H9 (cell line): ENCODE data around the gene SYNPO. TPM values are rescaled to one million over a fixed set of nuclear protein-coding genes. Genes with fewer than 3 reads are reported as not detected.

ENCODE experiments used
- DNase-seq: peaks from one replicate; pipeline ENCODE4 v3.0.0-alpha.2; 2017
- H2AFZ ChIP-seq: one replicate; pipeline ENCODE4 v1.6.1; 2013; ENCODE audit warnings: mild to moderate bottlenecking, low read length, control low read depth, moderate library complexity
- H2AK5ac ChIP-seq: 2 replicates; pipeline ENCODE4 v1.6.1; 2013; ENCODE audit warnings: low read length, control low read depth, mixed read lengths; ENCODE audit not compliant: insufficient read length
- H2BK120ac ChIP-seq: one replicate; pipeline ENCODE4 v1.6.1; 2013; ENCODE audit warnings: low read depth, mild to moderate bottlenecking, low read length, control low read depth, inconsistent platforms; ENCODE audit not compliant: poor library complexity, severe bottlenecking
- H2BK12ac ChIP-seq: 2 replicates; pipeline ENCODE4 v1.6.1; 2013; ENCODE audit warnings: low read length, control low read depth, mixed read lengths, low read depth; ENCODE audit not compliant: insufficient read length
- H2BK15ac ChIP-seq: 2 replicates; pipeline ENCODE4 v1.6.1; 2013; ENCODE audit warnings: low read depth, low read length, control low read depth
- H2BK20ac ChIP-seq: one replicate; pipeline ENCODE4 v1.6.1; 2013; ENCODE audit warnings: low read depth, mild to moderate bottlenecking, low read length, control low read depth, inconsistent platforms; ENCODE audit not compliant: poor library complexity, severe bottlenecking
- H2BK5ac ChIP-seq: 2 replicates; pipeline ENCODE4 v1.6.1; 2013; ENCODE audit warnings: low read length, control low read depth, mixed read lengths; ENCODE audit not compliant: insufficient read length
- H3K14ac ChIP-seq: 2 replicates; pipeline ENCODE4 v1.6.1; 2013; ENCODE audit warnings: low read length, control low read depth; ENCODE audit not compliant: insufficient read depth
- H3K18ac ChIP-seq: 2 replicates; pipeline ENCODE4 v1.6.1; 2013; ENCODE audit warnings: low read depth, mild to moderate bottlenecking, mixed read lengths, low read length, control low read depth; ENCODE audit not compliant: insufficient read length
- H3K23ac ChIP-seq: 2 replicates; pipeline ENCODE4 v1.6.1; 2013; ENCODE audit warnings: low read length, control low read depth, mixed read lengths, low read depth; ENCODE audit not compliant: insufficient read length
- H3K23me2 ChIP-seq: 2 replicates; pipeline ENCODE4 v1.6.1; 2013; ENCODE audit warnings: low read depth, mild to moderate bottlenecking, mixed read lengths, low read length, control low read depth; ENCODE audit not compliant: insufficient read length, poor library complexity, severe bottlenecking
- H3K27ac ChIP-seq: 2 replicates; pipeline ENCODE4 v1.5.1; 2013; ENCODE audit warnings: low read length, control low read depth, mixed read lengths, low read depth; ENCODE audit not compliant: insufficient read length
- H3K27me3 ChIP-seq: 2 replicates; pipeline ENCODE4 v1.6.1; 2013; ENCODE audit warnings: low read length, control low read depth, inconsistent platforms; ENCODE audit not compliant: insufficient read depth
- H3K4ac ChIP-seq: 2 replicates; pipeline ENCODE4 v1.6.1; 2013; ENCODE audit warnings: low read depth, mild to moderate bottlenecking, control low read depth, inconsistent platforms, low read length, moderate library complexity
- H3K4me1 ChIP-seq: 2 replicates; pipeline ENCODE4 v1.6.1; 2013; ENCODE audit warnings: low read length, control low read depth, inconsistent platforms; ENCODE audit not compliant: insufficient read depth
- H3K4me2 ChIP-seq: 2 replicates; pipeline ENCODE4 v1.6.1; 2013; ENCODE audit warnings: low read length, control low read depth, mixed read lengths; ENCODE audit not compliant: insufficient read length, insufficient read depth
- H3K56ac ChIP-seq: 2 replicates; pipeline ENCODE4 v1.6.1; 2013; ENCODE audit warnings: low read depth, mild to moderate bottlenecking, mixed read lengths, low read length, control low read depth; ENCODE audit not compliant: insufficient read length
- H3K79me1 ChIP-seq: 2 replicates; pipeline ENCODE4 v1.6.1; 2013; ENCODE audit warnings: low read depth, mild to moderate bottlenecking, moderate library complexity, low read length, control low read depth, inconsistent platforms; ENCODE audit not compliant: insufficient read depth, poor library complexity, severe bottlenecking
- H3K79me2 ChIP-seq: 2 replicates; pipeline ENCODE4 v1.6.1; 2013; ENCODE audit warnings: low read length, control low read depth, inconsistent platforms; ENCODE audit not compliant: insufficient read depth
- H3K9ac ChIP-seq: 2 replicates; pipeline ENCODE4 v1.6.1; 2013; ENCODE audit warnings: low read length, control low read depth, mixed read lengths; ENCODE audit not compliant: insufficient read length; ENCODE audit errors: extremely low read depth
- H3K9me3 ChIP-seq: one replicate; pipeline ENCODE4 v1.6.1; 2013; ENCODE audit warnings: low read depth, low read length, inconsistent platforms; ENCODE audit not compliant: control insufficient read depth
- H3T11ph ChIP-seq: one replicate; pipeline ENCODE4 v1.6.1; 2013; ENCODE audit warnings: mild to moderate bottlenecking, low read length, control low read depth, inconsistent platforms
- H4K20me1 ChIP-seq: one replicate; pipeline ENCODE4 v1.6.1; 2013; ENCODE audit not compliant: control insufficient read depth, insufficient read length, insufficient read depth
- H4K5ac ChIP-seq: 2 replicates; pipeline ENCODE4 v1.6.1; 2013; ENCODE audit warnings: low read depth, mild to moderate bottlenecking, mixed read lengths, low read length, control low read depth; ENCODE audit not compliant: insufficient read length
- H4K8ac ChIP-seq: replicated peaks from 2 replicates; pipeline ENCODE4 v1.6.1; 2013; ENCODE audit warnings: low read length, control low read depth, mixed read lengths, low read depth; ENCODE audit not compliant: insufficient read length
- H4K91ac ChIP-seq: 2 replicates; pipeline ENCODE4 v1.6.1; 2013; ENCODE audit warnings: low read depth, mild to moderate bottlenecking, moderate library complexity, mixed read lengths, low read length, control low read depth; ENCODE audit not compliant: insufficient read length
- H3K27ac Mint-ChIP-seq, 3 experiments: 2 replicates in 2 of 3; 3 replicates in 1 of 3; pipeline ENCODE4 v1.8.0; 2020 to 2021; ENCODE audit warnings: mixed read lengths in 3 of 3, mild to moderate bottlenecking in 1 of 3, moderate library complexity in 1 of 3
- H3K27me3 Mint-ChIP-seq: 2 replicates; pipeline ENCODE4 v1.8.0; 2021; ENCODE audit warnings: low read depth, mild to moderate bottlenecking, moderate library complexity, mixed read lengths
- H3K36me3 Mint-ChIP-seq, 3 experiments: 2 replicates in 2 of 3; 3 replicates in 1 of 3; pipeline ENCODE4 v1.8.0; 2020 to 2021; ENCODE audit warnings: low read depth in 3 of 3, mixed read lengths in 3 of 3; ENCODE audit not compliant: insufficient read depth in 1 of 3
- H3K4me1 Mint-ChIP-seq, 2 experiments: 2 replicates each; pipeline ENCODE4 v1.8.0; 2020; ENCODE audit warnings: mixed read lengths in 2 of 2
- H3K4me3 Mint-ChIP-seq, 2 experiments: 2 replicates in 1 of 2; 3 replicates in 1 of 2; pipeline ENCODE4 v1.8.0; 2020 to 2021; ENCODE audit warnings: mild to moderate bottlenecking in 2 of 2, mixed read lengths in 2 of 2, moderate library complexity in 1 of 2
- H3K9me3 Mint-ChIP-seq, 2 experiments: 2 replicates in 1 of 2; 3 replicates in 1 of 2; pipeline ENCODE4 v1.8.0; 2020; ENCODE audit warnings: mild to moderate bottlenecking in 2 of 2, mixed read lengths in 2 of 2, moderate library complexity in 1 of 2
- CTCF ChIP-seq: fragments of 200-600 bp; sonication (generic); conservative IDR thresholded peaks from 3 replicates; pipeline ENCODE4 v1.8.0; 2021; ENCODE audit warnings: antibody characterized with exemption, mild to moderate bottlenecking
- WGBS: extraction: QIAGEN DNeasy Blood & Tissue Kit; methylation state at CpG from one replicate; pipeline ENCODE4 v1.1.7; 2013; ENCODE audit warnings: missing lambda C conversion rate, low lambda C conversion rate, mixed read lengths; ENCODE audit not compliant: insufficient read length; ENCODE audit errors: extremely low coverage; 5-methylcytosine and 5-hydroxymethylcytosine counted together
- total RNA-seq: library from RNA; stranded (reverse); gene quantifications from 2 replicates; pipeline ENCODE4 v1.2.1, GENCODE V29; 2021

Gene SYNPO
- total RNA-seq, 1 experiment from 2014 or later = 1.7 TPM

GRCh38 chr5:150600616-150601490 is 39.6 kb upstream of the SYNPO start:
- Histone ChIP-seq H3K9me3 (no peaks in the 10 kb centered on the region), H4K91ac (no peak overlapping the region), H2BK15ac (no peak overlapping the region), H3K23me2 (no peaks in the 10 kb centered on the region), H3K18ac (no peak overlapping the region), H3K4me2 (no peak overlapping the region), H3K23ac (no peak overlapping the region), H2BK5ac (no peak overlapping the region), H3K4me1 (no peaks in the 10 kb centered on the region), H2BK20ac (no peak overlapping the region), H3K56ac (no peak overlapping the region), H4K8ac (no peak overlapping the region), H3K79me1 (no peaks in the 10 kb centered on the region), H2AFZ (no peak overlapping the region), H3K27ac (no peak overlapping the region), H2BK120ac (no peak overlapping the region), H3T11ph (no peak overlapping the region), H4K20me1 (no peaks in the 10 kb centered on the region), H2BK12ac (no peak overlapping the region), H4K5ac (no peak overlapping the region), H3K79me2 (no peaks in the 10 kb centered on the region), H3K4ac (no peak overlapping the region), H3K9ac (no peak overlapping the region), H3K27me3 (no peaks in the 10 kb centered on the region), H2AK5ac (no peak overlapping the region), H3K14ac (no peak overlapping the region)
- no peak for TF ChIP-seq CTCF
- no CpG with 5 or more reads among the region's 25 CpGs for WGBS
- DNase-seq = no peak
- no peaks in the 10 kb centered on the region; the same call in 1 of the 2 replicates for H3K27me3 Mint-ChIP-seq
- no peak overlapping the region for H3K4me3 Mint-ChIP-seq
- peaks cover 5 to 15% of the 10 kb centered on the region in 2 experiments for H3K4me1 Mint-ChIP-seq
- H3K9me3 Mint-ChIP-seq = no peaks in the 10 kb centered on the region
- H3K36me3 Mint-ChIP-seq = no peaks in the 10 kb centered on the region
- no peak overlapping the region; a peak in 1 of 7 replicates for H3K27ac Mint-ChIP-seq
